Embryonic facial prominence (tissue), 1 donor: ENCODE data around the gene RGL3.
"Not testable (repeated sequence)": the region's sequence is repeated elsewhere in the genome, so short reads cannot be mapped to it uniquely, and the experiment has no call there.

Source experiments
- DNase-seq: peaks from one replicate; pipeline ENCODE4 v3.0.0-alpha.2; 2016; ENCODE audit errors: extremely low spot score

Gene RGL3

GRCh38 chr19:11361771-11362731, 57.1 kb downstream of the RGL3 start:
- no peak for DNase-seq

GRCh38 chr19:11361037-11361770, 57.9 kb downstream of the RGL3 start:
- DNase-seq, result no peak

DNA sequence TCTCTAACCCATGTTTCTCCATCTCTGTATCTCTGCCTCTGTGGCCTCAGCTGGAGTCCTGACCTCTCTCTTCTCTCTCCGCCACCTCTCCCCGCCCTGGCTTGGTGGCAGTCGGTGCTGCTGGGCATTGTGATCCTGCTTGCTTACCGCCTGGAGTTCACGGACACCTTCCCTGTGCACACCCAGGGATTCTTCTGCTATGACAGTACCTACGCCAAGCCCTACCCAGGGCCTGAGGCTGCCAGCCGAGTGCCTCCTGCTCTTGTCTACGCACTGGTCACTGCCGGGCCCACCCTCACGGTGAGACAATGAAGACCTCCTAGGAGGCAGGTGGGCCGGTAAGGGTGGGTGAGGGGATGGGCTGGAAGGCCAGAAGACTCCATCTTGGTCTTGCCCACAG, 59.7 kb downstream of the RGL3 start:
- no peak for DNase-seq

DNA sequence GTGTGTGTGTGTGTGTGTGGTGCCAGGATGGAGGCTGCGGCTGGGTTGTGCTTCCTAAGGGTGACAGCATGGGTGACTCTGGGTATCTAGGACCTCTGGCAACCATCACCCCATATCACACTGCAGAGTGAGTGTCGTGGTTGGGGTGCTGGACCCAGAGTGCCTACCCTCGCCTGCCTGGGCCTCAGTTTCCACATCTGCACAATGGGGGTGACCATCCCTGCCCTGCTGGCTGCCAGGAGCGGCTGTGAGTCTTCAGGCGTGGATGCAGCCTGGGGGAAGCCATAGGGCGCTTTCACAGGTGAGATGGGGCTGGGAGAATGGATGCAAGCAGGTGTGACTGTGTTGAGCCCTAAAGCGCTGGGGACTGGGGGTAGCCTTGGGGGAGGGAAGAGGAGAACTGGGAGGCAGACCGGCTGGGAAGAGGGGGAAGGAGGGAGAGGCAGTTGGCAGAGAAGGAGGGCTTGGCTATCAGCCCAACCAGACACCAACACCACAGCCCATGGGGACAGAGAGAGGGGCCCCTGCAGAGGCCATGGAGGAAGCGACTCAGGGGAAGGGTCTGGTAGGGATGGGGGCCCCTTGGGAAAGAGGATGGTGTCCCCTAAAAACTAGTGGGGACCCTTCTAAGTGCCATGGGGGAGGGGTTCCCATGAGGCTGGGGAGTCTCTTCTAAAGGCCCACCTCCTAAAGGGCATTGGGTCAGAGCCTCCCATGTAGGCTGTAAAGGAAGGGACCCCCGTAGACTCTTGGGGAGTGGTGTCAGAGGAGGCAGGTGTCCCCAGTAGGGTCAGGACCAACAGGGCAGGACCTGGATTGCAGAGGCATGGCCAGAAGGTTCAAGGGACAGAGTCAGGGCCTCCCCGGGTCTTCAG, 62.2 kb downstream of the RGL3 start:
- DNase-seq, result no peak

DNA sequence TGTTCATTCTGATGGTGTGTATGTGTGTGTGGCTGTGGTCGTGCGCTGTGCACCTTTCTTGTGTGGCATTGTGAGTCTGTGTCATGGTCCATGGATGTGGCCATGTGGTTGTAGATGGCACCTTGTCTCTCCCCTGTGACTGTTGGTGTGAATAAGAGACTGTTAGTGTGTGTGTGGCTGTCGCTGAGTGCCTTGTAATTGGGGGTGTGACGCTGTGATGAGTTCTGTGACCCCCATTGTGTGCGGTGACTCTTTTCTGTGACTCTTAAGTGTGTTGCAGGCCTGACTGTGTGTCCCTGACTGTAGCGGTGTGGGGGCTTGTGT, 63.1 kb downstream of the RGL3 start:
- no peak for DNase-seq

DNA sequence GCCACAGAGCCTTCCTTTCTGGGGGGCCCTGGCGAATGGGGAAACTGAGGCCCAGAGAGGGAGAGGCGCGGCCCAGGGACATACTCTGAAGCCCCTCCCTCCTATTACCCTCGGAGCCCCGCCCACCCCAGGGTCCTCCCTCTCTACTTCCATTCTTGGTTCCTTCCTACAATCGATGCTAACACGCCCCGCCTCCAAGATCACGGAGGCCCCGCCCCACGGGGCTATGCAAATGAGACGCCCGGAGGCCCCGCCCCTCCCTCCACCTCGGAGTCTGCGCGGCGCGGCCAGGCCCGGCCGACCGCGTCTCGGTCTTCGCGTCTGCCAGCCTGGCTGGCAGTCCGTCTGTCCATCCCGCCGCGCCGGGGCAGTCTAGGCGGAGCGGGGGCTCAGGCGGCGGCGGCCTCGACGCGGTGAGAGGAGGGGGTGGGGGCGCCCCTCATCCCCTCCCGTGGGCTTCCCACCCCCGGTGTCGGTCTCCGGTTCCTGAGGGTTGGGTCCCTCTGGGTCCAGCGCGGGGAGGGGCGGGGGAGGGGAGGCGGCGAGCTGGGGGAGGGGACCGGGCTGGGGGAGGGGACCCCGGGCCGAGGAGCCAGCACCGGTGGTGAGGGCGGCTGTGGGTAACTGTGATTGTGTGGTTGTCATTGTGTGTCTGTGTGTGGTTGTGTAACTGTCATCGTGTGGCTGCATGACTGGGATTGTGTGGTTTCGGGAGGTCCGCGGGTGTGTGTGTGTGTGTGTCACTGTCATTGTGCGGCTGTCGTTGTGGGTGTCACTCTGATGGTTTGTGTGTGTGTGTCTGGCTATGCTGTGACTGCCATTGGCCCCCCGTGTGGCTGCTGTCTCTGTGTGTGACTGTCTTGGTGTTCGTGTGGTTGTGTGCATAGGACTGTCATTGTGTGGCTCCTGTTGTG, 63.7 kb downstream of the RGL3 start, which contains the start of gene PLPPR2:
Gene PLPPR2, plus strand, starts transcription at position 273 of the 914 bp plus-strand sequence. CDS start 2,242 bp downstream, outside the sequence.
- DNase-seq, result peak; percentile 50

DNA sequence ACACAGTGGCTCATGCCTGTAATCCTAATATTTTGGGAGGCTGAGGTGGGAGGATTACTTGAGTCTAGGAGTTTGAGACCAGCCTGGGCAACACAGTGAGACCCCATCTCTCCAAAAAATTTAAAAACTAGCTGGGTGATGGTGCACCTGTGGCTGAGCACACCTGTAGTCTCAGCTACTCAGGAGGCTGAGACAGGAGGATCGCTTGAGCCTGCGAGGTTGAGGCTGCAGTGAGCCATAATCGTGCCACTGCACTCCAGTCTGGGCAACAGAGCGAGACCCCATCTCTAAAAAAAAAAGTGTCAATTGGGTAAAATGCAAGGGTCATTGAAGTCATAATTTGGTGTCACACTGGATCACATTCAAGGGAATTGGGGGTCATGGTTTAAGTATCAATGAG, 65.0 kb downstream of the RGL3 start:
- DNase-seq, result not testable (repeated sequence)

GRCh38 chr19:11349171-11349570, 69.9 kb downstream of the RGL3 start:
- no peak for DNase-seq

- no peak for DNase-seq
Observed at GRCh38 chr19:11347546-11348039, 71.5 kb downstream of the RGL3 start.

GRCh38 chr19:11346104-11346940, 72.8 kb downstream of the RGL3 start, which contains the start of the genes CCDC159 and TMEM205:
CCDC159 (plus strand) TSS chr19:11346519; CDS start chr19:11346607, 88 bp downstream.
TMEM205 (minus strand) TSS chr19:11346268; CDS start chr19:11345619, 649 bp downstream.
- DNase-seq, result peak; percentile 89

- DNase-seq, result no peak
Observed at GRCh38 chr19:11345122-11345803, 73.9 kb downstream of the RGL3 start.
